Stimulated activated CD4-positive, alpha-beta T cell treated with anti-CD3 and anti-CD28 coated beads, Interleukin-4, amount 100 ng/mL, for 48 hours (primary cell): ENCODE measurements around the gene CROCC.

Source experiments
- DNase-seq, 2 donors: peaks; one replicate each; pipeline ENCODE4 v3.0.0-alpha.2; 2020; ENCODE audit warnings: low read depth in 2 of 2

CROCC gene

DNA sequence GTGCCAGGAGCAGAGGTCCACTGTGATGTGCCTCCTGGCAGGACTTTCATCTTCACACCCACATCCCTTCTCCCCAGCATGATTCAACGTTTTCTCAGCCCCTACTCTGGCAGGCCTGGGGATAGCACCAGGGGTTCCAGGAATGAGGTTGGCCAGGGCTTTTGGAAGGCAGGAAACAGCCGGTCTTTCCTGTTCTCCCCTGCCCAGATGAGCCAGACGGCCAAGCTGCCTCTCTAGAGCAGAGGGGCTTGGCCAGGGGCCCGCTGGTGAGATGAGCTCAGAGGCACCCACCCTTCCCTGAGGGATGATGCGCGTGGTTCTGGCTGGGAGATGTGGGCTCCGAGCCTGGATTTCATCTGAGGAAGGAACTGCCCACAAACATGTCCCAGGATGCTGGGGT is 63.0 kb downstream of the CROCC start:
- no peak for DNase-seq

- no peak for DNase-seq
Observed at GRCh38 chr1:16986113-16986512, 64.4 kb downstream of the CROCC start.

GRCh38 chr1:16986560-16986959 is 64.8 kb downstream of the CROCC start:
- no peak for DNase-seq

GRCh38 chr1:16986962-16987361 is 65.2 kb downstream of the CROCC start:
- DNase-seq: no peak

- DNase-seq: no peak
Observed at GRCh38 chr1:16988210-16988609, 66.5 kb downstream of the CROCC start.

DNA sequence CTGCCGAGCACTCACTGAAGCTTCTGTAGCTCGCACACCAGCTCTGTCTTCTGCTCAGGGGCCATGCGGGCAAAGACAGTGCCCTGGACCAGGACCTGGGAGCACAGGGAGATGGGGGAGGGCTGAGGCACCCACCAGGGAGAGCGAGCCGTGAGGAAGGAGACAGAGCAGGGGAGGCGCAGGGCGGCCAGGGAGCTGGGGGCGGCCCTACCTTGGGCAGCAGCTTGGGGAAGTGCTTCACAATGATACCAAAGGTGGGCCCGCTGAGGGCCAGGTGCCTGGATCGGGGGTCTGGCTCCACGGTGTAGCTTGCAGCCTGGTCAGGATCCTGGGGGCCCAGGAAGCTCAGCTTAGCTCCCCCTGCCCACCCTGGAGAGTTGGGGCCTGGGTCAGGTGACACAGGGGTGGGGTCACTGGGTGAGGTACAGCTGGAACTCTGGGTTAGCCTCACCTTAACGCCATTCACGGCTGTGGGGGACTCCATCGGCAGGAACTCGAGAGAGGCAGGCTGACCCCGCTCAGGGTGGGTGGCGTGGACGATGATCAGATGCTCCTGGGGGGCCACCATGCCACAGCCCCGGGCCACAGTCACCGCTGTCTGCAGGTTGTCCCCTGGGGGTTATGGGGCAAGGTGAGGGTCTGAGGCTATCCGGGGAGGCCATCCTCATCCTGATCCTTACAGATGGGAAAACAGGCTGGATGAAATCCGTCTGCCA is 68.1 kb downstream of the CROCC start:
- no peak for DNase-seq

DNA sequence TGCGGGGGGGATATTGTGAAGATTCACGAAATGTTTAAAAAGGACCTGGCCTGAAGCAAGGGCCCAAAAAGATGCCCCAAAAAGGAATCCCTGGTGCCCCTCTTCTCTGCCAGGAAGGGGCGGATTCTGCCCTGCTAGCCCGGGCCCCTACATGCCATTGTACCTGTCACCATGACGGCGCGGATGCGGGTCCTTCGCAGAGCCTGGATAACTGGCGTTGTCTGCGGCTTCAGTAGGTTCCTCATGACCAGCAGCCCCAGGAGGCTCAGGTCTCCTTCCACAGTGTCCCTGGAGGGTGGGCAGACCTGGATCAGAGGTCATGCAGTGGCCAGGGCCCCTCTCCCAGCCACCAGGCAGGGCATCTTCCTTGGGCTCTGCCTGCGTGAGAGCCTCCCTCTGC is 69.8 kb downstream of the CROCC start:
- no peak for DNase-seq

DNA sequence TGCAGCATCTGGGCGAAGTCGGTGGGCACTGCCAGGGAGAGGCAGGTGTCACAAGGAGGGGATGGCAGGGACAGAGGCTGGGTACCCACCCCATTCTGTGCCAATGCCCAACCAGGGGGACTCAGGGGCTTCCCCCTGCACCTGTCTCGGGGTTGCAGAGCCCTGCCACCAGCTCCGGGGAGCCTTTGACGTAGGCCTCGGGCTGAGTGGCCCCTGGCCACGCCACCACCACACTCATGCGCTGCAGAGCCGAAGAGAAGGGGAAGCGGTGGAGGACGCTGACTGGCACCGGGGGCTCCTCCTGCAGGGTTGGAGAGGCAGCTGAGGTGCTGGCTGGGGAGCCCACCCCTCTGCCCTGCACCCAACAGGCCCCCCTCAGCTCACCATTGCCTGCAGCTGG is 70.4 kb downstream of the CROCC start:
- DNase-seq: no peak

- DNase-seq: no peak
Observed at GRCh38 chr1:16992675-16993074, 70.9 kb downstream of the CROCC start.

DNA sequence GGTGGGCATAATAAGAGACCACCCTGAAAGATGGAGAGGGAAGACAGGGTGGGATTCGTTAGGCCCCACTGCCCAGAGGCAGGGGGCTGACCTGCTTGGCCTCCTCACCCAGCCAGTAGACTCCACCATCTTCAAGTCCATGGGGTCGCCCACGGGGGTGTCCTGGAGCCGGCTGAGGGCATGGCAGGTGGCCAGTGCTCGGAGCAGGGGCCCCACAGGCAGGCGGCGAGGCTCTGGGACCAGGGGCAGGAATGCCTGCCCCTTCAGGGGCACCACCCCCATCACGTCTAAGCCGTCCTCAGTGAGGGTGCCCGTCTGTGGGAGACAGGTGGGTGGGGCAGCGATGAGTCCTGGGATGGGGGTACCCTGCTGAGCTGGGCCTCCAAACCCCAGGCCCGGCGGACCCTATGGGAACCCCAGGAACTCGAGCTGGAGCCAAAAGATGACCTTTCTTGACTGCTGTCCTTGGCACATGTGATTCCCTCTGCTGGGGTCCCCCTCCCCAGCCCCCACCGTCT is 71.8 kb downstream of the CROCC start:
- DNase-seq: no peak

DNA sequence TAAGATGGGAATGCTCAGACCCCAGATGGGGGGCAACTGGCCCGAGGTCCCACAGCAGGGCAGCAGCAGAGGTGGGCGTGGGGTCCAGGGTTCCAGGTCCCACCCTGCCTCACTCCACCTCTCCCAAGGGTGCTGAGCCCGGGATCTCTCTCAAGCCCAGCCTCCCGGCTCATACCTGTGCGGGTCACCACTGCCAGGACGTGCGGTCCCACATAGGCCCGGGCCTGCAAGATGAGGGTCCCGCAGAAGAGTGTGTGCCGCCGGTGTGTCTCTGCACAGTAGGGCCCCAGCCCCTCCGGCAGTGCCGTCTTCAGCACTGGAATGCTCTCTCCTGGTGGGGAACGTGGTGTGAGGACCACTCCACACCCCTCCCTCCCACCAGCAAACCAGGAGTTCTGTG is 75.1 kb downstream of the CROCC start:
- DNase-seq: no peak

GRCh38 chr1:16998589-16998988 is 76.9 kb downstream of the CROCC start:
- no peak for DNase-seq

DNA sequence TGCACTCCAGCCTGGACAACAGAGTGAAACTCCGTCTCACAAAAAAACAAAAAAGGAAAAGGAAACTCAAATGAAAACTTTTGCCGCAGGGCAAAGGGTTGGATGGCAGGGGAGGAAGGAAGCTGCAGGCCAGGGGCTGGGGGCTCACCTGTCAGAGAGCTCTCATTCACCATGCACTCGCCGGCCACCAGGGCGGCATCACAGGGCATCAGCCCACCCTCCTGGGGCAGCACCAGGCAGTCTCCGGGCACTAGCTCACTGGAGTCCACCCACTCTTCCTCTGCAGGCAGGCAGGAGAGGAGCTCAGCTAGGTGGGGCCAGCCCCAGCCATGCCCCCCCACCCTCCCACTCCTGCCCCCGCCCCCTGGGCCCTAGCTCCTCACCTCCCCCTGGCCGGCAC is 78.1 kb downstream of the CROCC start:
- no peak for DNase-seq

GRCh38 chr1:17001760-17002523 is 80.2 kb downstream of the CROCC start:
- no peak for DNase-seq

DNA sequence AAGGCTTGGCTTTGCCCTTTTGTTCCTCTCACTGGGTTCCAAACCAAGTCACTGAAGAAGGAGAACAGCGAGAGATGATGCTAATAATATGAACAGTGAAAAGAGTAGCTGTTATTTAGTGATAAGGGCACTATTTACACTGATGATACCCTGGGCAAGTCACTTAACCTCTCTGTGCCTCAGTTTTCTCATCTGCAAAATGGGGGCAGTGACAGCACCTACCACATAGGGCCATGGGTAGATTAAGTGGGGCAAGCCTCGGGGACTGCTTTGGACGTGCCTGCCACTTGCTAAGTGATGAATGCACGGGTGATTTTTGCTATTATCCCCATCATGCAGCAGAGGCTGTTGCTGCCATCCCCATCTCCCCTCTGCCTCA is 80.8 kb downstream of the CROCC start:
- DNase-seq: no peak

- DNase-seq: no peak
Observed at GRCh38 chr1:17004466-17005364, 83.0 kb downstream of the CROCC start.

- DNase-seq: no peak
Observed at GRCh38 chr1:17005365-17005740, 83.6 kb downstream of the CROCC start.

DNA sequence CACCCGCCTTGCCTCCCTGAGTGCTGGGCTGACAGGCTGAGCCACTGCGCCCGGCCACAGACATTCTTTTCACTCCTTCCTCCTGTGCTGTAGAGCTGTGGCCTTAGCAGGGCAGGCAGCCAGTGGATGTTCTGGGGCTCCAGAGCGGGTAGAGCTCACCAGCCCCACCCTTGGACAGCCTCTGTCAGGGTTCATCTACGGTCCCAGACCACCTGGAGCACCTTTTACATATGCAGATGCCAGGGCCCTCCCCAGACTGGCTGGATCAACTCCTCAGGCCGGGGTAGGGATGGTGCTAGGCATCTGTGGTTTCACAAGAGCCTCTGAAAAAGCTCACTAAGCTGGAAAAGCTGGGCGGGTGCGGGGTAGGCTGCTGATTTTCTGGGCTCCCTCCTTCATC is 85.4 kb downstream of the CROCC start:
- DNase-seq: no peak

- no peak for DNase-seq
Observed at GRCh38 chr1:17008208-17008855, 86.6 kb downstream of the CROCC start.

DNA sequence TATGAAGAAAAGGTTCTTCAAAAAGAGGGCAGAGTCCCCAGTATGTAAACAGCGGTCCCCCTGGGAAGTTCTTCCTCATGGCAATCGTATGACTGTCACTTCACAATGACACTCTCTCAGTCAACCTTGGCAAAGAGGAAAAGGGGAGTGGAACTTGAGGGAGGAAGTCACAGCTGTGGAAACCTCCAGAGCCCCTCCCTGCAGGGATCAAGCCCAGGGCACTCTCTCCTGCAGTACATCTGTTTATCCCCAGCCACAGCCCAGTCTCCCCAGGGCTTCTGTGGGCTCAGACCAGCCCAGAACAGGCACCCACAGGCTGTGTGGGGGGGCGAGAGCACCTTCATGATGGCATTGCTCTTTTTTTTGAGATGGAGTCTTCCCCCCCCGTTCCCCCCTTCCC is 88.0 kb downstream of the CROCC start:
- DNase-seq: no peak

GRCh38 chr1:17011092-17011438 is 89.3 kb downstream of the CROCC start:
- no peak for DNase-seq
